ENCODE measurements around the gene PLAAT5. TPM values are rescaled to one million over a fixed set of nuclear protein-coding genes. Genes with fewer than 3 reads are reported as not detected.

The PLAAT5 gene
- total and polyA plus RNA-seq, 2 donors (not counting 3 experiments of a cell fraction or from before 2014, with no cell fraction given): not detected

GRCh38 chr11:63532799-63533475, 42.0 kb upstream of the PLAAT5 start:
- Histone ChIP-seq H3K27me3 (ENCODE audit: control insufficient read depth in 2 of 2, insufficient read depth in 2 of 2, low read length in 2 of 2) (peaks cover 2% of the 10 kb centered on the region in 2 experiments), H3K9me3 (replicated peaks; ENCODE audit: control insufficient read depth, insufficient read depth, low read length) (no peaks in the 10 kb centered on the region), H3K9ac (replicated peaks; ENCODE audit: extremely low read depth, insufficient read depth, low read length) (no peak overlapping the region), H3K4me2 (ENCODE audit: insufficient read depth, low read length) (no peak overlapping the region), H3K4me3 (replicated peaks in 1 of 3; ENCODE audit: insufficient read depth in 1 of 3, low read depth in 1 of 3, low read length in 3 of 3) (no peak overlapping the region), H2AFZ (ENCODE audit: low read depth, low read length) (no peak overlapping the region), H3K79me2 (ENCODE audit: control insufficient read depth, insufficient read depth, low read length) (no peaks in the 10 kb centered on the region), H3K36me3 (ENCODE audit: control insufficient read depth in 2 of 2, extremely low read depth in 1 of 2, insufficient read depth in 2 of 2, low read length in 2 of 2) (no peaks in the 10 kb centered on the region), H4K20me1 (replicated peaks; ENCODE audit: control insufficient read depth, extremely low read depth, insufficient read depth, low read length) (no peaks in the 10 kb centered on the region), H3K4me1 (ENCODE audit: control insufficient read depth, extremely low read depth, insufficient read depth, low read length) (peaks cover 8% of the 10 kb centered on the region), H3K27ac (ENCODE audit: insufficient read depth, low read depth, low read length) (no peak overlapping the region), H3K9me1 (replicated peaks; ENCODE audit: control insufficient read depth, extremely low read depth, insufficient read depth, low read length) (no peaks in the 10 kb centered on the region)
- dilution Hi-C loops (cut with MboI; ENCODE audit: extremely low pct_ligation_motif_present, low sequenced_read_pairs) (no loop called here), intact Hi-C loops (cut with micrococcal nuclease) (no loop called here)
- POLR2A ChIA-PET: no interaction called here
- no TSS peak for BruUV-seq (replicated peaks)
- DNase-seq (ENCODE audit: low read depth, low spot score) (no peak), FAIRE-seq (no peak)
- no peak for TF ChIP-seq POLR2AphosphoS5 (IDR thresholded peaks at IDR 0.05; ENCODE audit: insufficient read depth, low read depth, low read length)
- no peak for TF ChIP-seq CTCF (IDR thresholded peaks at IDR 0.05; ENCODE audit: extremely low read depth in 1 of 2, insufficient read depth in 1 of 2, low read depth in 1 of 2, low read length in 2 of 2)
- no peak for TF ChIP-seq MAX (IDR thresholded peaks at IDR 0.05; ENCODE audit: insufficient read depth, insufficient read length)
- TF ChIP-seq EZH2 (IDR thresholded peaks at IDR 0.05; ENCODE audit: borderline replicate concordance, low read depth, low read length, severe bottlenecking): no peak
- TF ChIP-seq GATA2 (IDR thresholded peaks at IDR 0.05; ENCODE audit: insufficient read depth, insufficient read length, low read depth, low read length): no peak
- CTCF ChIA-PET: interaction anchor here (1.8 kb wide), 2 partner anchors 11 to 54 kb away, joined by 4 to 5 read pairs; no protein-coding TSS in a partner anchor
